ENCODE measurements around the gene ALOX15B.
"Not testable (repeated sequence)": the region's sequence is repeated elsewhere in the genome, so short reads cannot be mapped to it uniquely, and the experiment has no call there.

ALOX15B gene

DNA sequence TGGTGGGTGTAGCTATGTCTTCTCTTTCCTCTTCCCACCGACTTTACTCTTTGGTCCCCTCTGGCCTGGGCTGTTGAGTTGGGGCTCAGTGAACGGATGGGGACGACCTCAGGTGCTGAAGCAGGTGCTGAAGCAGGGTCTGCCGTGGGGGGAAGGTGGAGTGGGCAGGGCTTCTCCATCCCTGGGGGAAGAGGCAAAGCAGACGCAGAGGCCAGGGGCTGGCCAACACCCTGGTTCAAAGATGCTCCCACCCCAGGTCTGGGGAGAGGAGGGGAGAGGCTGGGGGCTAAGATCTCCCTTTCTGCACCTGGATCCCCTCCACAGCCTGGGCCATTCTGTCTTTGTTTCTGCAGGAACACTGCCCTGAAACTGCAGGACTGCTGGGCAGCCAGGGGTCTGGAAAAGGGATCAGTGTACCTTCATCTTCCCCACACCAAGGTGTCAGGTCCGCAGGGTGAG is 25.7 kb downstream of the ALOX15B start:
- no peak for DNase-seq

DNA sequence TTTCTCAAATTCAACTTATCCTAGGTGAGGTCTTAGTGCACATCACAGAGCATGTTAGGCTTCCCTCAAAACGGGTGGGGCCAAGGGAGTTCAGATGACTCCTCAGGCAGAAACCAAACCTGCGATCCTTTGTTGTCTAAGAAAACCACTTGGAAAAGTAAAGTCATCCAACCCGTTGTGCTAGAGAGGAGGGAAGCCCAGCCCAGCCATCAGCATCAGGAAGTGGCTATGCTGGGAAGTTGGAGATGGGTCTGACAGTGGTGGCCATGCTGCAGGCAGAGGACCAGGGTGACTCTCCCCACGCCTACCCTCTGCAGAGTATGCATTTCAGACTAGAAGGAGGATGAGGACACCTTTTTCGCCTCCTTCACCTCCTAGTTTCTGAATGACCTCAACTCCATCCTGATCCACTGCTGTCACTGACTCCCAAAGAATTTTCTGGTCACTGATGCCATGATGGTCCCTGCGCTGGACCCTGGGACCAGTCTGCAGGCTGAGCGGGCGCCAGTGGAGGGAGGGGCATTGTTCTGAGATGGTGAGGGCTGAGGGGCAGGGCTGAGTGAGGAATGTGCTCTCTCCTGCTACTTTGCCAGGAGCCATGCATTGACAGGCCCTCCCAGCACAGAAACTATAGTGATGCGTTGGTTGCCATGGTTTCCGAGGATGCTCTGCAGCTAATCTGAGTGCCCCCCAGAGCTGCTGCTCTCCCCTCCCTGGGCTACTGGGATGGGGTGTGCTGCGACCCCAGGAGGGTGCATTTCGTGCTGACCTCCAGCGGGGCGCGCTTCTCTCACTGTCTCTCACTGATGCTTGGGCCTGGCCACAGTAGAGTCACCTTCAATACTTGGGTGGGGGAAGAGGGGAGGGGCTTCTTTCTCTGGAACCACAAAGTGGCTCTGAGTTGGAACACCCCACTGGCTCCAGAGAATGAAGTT is 28.2 kb downstream of the ALOX15B start:
- no peak for DNase-seq

DNA sequence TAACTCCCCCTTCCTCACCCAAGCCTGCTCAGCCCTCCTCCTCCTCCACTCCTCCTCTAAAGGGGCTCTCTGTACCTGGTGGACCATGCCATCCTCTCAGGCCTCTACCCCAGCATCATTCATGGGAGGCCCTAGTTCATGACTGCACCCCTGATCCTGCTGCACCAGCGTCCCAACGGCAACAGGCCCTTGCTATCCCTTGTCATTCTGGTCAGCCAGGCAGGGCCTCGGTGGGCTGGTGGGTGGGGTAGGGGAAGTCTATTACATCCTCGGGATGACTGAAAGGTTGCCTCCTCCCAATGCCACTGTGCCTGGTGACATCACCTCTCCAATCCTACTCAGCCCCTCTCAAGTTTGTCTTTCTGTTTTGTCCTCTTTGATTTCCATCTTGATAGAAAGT is 28.9 kb downstream of the ALOX15B start:
- no peak for DNase-seq

DNA sequence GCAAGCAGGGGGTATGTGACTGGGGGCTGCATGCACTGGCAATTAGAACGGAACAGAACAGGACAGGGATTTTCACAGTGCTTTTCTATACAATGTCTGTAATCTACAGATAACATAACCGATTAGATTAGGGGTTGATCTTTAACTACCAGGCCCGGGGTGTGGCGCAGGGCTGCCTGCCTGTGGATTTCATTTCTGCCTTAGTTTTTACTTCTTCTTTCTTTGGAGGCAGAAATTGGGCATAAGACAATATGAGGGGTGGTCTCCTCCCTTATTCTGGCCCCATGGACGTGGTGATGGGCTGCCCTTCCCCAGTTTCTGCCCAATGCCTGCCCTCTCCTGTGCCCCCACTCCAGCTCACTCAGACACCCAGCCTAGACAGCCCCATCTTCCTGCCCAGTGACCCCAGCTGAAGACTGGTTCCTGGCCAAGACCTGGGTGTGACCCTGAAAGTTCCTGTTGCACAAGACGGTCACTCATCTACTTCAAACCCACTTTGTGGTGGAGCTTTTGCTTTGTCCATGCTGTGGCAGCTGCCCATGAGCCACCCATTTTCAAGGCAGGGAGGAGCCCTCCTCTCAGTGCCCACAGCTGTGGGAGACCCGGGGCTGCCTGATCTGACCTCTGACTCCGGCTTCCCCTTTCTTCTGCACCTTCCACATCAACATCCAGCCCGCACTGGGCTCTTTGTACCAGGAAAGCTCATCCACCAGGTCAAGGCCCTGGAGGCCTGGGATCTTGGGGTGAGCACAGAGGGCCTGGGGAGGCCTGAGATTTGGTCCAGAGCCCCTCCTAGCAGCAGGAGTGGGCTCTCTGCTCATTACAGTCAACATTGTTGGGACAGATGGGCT is 30.1 kb downstream of the ALOX15B start:
- no peak for DNase-seq

GRCh38 chr17:8069587-8069860 is 30.7 kb downstream of the ALOX15B start:
- DNase-seq: no peak

DNA sequence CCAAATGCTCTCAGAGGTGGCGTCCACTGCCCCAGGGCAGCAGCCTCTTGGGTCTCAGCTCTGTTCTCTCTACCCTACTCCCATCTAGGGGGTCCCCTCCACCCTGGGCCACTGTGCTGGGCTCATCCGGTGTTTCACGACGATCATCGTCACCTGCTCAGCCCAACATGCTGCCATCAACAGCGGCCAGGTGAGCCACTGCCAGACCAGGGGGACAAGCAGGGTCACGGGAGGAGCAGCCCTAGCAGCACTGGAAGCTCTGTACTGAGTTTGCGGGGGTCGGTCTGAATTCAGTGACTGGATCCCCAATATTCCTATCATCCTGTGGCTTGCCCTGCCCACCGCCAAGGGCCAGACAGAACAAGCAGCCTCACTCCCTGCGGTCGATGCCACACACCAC is 32.6 kb downstream of the ALOX15B start:
- DNase-seq: no peak

GRCh38 chr17:8072341-8072728 is 33.5 kb downstream of the ALOX15B start:
- no peak for DNase-seq

GRCh38 chr17:8072729-8073461 is 34.0 kb downstream of the ALOX15B start:
- DNase-seq: peak; percentile 30

DNA sequence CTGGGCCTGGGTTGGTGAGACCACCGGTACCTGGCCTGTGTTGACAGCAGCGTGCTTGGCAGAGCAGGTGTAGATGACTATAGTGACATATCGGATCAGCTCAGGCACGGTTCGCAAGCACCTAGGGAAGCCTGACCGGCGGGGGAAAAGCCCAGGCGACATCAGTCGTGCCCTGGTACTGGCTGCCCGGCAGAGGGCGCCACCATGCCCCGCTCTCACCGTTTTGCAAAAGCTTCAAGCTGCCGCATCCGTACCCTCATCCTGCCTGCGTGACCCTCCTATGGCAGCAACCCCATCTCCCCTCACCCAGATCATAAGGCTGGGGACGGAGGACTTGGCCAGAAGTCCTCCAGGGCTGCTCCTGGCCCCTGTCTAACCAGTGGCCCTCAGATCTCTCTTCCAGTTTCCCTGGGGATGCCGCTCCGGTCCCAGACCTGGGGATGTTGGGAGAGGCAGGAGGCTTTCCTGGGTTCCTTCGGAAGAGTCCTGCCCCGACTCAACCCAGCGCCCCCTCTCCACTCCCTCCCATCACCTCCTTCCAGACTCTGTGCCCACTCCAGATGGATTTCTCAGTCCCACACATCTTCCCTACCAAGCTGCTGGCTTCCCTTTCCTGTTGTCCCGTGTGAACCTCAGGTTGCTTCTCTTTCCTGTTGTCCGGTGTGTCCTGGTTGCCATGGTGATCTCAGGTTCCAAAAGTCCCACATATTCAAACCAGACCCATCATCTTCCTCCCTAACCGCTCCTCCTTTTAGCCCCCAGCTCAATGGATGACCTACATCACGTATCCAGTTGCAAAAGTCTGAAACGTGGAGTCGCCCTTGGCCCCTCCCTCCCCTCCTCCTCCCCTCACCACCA is 35.0 kb downstream of the ALOX15B start:
- DNase-seq: peak; percentile 90

DNA sequence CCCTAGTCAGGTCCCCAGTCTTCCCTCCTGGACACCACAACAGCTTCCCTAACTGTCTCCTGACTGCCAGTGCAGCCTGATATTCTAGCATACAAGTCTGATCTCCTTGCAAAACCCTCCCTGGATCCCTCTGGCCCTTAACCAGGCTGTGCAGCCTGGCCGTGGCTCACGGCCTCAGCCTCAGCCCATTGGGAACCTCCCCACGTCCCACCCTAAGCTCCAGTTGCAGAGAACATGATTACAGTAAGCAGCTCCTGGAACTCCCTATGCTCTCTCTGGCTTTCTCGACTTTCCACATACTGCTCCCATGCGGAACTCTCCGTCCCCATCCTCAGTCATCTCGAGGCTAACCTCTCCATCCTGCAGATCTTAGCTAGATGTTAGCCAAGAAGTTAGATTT is 35.7 kb downstream of the ALOX15B start:
- DNase-seq: no peak

DNA sequence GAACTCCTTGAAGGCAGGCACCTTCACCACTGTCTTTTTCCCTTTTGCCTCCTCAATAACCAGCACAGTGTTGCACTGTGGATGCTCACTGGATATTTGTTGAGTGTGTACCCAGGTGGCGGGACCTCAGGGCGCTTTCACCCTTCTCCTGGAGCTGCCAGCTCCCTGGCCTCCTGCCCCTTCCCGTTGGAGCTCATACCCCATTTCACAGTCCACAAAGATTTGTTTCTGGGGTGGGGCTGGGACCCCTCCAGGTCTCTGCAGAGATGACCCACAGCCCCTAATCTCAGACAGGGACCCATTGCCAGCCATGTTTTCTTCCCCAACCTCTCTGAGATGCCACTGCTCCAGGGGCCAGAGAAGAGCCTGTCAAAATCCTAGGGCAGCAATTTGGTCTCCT is 36.2 kb downstream of the ALOX15B start:
- no peak for DNase-seq

DNA sequence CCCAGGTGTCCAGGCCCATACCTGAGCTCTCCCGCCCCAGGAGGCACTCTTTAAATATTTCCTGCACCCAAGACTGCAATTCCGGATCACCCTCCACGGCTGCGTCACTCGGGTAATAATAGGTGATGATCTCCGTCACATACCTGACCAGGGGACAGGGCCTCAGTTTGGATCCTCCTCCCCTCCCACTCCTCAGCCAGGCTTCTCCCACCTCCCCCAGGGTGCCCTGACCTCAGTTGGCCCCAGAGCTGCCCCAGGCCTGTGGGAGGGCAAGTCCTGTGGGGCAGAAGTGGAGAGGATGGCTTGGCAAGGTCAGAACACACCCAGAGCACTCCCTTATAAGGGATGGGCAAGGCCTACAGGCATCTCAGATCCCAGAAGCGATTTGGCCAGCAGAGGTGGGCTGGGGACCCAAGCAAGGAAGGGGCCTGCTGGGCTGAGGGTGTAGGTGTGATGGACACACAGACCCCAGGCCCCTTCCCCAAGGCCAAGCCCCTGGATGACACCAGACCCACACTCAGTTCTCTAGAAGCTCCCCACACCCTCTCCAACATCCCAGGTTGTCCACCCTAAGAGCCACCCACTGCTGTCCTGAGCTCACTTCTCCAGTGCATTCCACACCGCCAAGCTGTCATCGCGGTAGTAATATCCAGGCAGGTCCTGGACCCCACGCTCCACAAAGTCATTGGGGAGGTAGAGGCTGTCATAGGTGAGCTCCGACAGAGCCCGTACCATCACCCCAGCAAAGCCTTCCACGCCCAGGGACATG is 36.9 kb downstream of the ALOX15B start:
- no peak for DNase-seq

DNA sequence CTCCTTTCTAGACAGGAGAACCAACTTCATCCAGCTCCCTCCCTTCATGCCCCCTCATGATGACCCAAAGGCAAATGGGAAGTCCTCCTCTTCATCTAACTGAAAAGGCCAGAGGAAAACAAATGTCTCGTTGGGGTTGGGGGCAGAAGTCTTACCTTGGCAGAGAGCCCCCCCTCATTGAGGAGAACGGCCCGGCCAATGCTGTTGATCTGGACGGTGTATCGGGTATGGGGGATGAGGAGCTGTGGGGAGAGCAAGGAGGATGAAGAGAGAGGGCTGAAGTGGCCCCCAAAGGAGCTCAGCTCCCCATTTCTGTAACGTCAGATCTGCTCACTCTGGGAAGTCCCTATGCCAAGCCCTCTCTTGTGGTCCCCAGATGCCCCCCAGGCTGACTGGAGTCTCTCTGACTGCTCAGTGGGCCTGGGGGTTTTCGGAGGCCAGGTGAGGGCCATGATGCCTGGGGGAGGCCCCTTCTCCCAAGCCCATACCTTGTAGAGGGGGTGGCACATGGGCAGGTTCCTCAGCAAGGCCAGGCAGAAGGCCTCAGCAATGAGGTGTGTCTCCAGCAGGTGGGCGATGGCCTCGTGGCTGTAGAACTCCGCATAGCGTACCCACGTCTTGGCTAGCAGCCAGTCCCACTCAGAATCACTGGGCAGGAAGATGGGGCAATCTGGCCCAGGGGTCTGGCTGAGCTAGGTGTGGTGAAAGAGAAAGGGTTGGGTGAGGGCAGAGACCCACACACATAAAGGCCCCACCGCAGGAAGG is 37.8 kb downstream of the ALOX15B start:
- no peak for DNase-seq

- not testable (repeated sequence) for DNase-seq
Observed at GRCh38 chr17:8077939-8078338, 39.1 kb downstream of the ALOX15B start.

- DNase-seq: peak; percentile 77
Observed at GRCh38 chr17:8079291-8080207, 40.7 kb downstream of the ALOX15B start.

GRCh38 chr17:8080208-8080798 is 41.4 kb downstream of the ALOX15B start:
- no peak for DNase-seq

GRCh38 chr17:8080799-8081219 is 42.0 kb downstream of the ALOX15B start:
- no peak for DNase-seq

- DNase-seq: no peak
Observed at GRCh38 chr17:8081876-8082275, 43.0 kb downstream of the ALOX15B start.

DNA sequence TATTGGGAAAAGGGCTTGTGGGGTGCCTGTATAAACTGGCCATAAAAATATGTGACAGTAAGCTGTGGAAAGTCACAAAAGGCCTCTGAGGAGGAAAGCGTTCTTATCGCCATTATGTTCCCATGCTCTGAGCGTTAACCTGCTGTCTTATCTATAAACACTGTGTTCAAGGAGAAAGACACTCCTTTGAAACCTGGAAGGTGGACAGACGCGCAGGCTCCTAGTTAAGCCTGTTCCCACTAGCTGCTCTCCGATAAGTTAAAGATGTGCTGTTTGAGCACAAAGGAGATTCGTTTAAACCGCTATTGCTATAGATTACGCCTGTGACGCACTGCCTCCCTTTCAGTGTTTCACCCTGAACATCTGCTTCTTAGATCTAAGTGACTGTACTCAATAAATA is 43.4 kb downstream of the ALOX15B start:
- no peak for DNase-seq

Measured in stimulated activated CD4-positive, alpha-beta T cell treated with anti-CD3 and anti-CD28 coated beads, Interleukin-12 subunit alpha, Interleukin-12 subunit beta, amount 100 ng/mL, for 4 hours (primary cell).